Measurements from ENCODE around the gene WNT7B. TPM values are rescaled to one million over a fixed set of nuclear protein-coding genes. Genes with fewer than 3 reads are reported as not detected.

WNT7B gene
- polyA plus RNA-seq, 1 of the 3 experiments (the other 2 are of a cell fraction) = 0.13 TPM

- CTCF ChIA-PET = interaction anchor here (0.9 to 1.3 kb wide), 2 partner anchors 11 to 12 kb away, joined by 4 read pairs; no protein-coding TSS in a partner anchor
- H3K79me2 ChIP-seq (ENCODE audit: insufficient read depth) = no peaks in the 10 kb centered on the region
- WGBS (ENCODE audit: low lambda C conversion rate) = 75% methylated on average over 8 of the region's 14 CpGs
- H3K4me1 ChIP-seq (ENCODE audit: control insufficient read depth in 1 of 2, insufficient read depth in 2 of 2, low read depth in 1 of 2, low read length in 1 of 2) = no peaks in the 10 kb centered on the region
- no peak overlapping the region for H3K27ac ChIP-seq (ENCODE audit: low read depth in 2 of 2, low read length in 1 of 2)
- H3F3A ChIP-seq (replicated peaks; ENCODE audit: insufficient read depth) = peaks cover 8% of the 10 kb centered on the region
- no peak overlapping the region for H3K9ac ChIP-seq
- no peaks in the 10 kb centered on the region for H3K9me2 ChIP-seq
- TF ChIP-seq POLR2AphosphoS5 (IDR thresholded peaks at IDR 0.05; ENCODE audit: low read depth, low read length) = no peak
- TF ChIP-seq SMC3 (IDR thresholded peaks at IDR 0.05; ENCODE audit: low read depth, low read length) = no peak
- TF ChIP-seq USF1 (IDR thresholded peaks at IDR 0.05; ENCODE audit: borderline replicate concordance, low read depth) = no peak
- TF ChIP-seq SIN3A (IDR thresholded peaks at IDR 0.05; ENCODE audit: borderline replicate concordance, low read depth, low read length) = no peak
- TF ChIP-seq REST (IDR thresholded peaks at IDR 0.05; ENCODE audit: low read depth, low read length) = no peak
- no peak for TF ChIP-seq USF2 (IDR thresholded peaks at IDR 0.05; ENCODE audit: borderline replicate concordance, low read depth, low read length)
- no peak for TF ChIP-seq MXI1 (IDR thresholded peaks at IDR 0.05; ENCODE audit: low read depth, low read length)
- TF ChIP-seq TEAD4 (IDR thresholded peaks at IDR 0.05; ENCODE audit: borderline replicate concordance, insufficient read depth) = no peak
- TF ChIP-seq FOSL2 (IDR thresholded peaks at IDR 0.05; ENCODE audit: borderline replicate concordance, low read depth) = no peak
- no peak for TF ChIP-seq NRF1 (IDR thresholded peaks at IDR 0.05; ENCODE audit: low read depth, low read length)
- no peak; the same call in 1 of the 2 replicates for TF ChIP-seq TCF12 (IDR thresholded peaks at IDR 0.05)
- no peak for TF ChIP-seq GABPA (IDR thresholded peaks at IDR 0.05; ENCODE audit: low read depth)
- no peaks in the 10 kb centered on the region for H4K20me1 ChIP-seq (ENCODE audit: insufficient read depth)
- no peaks in the 10 kb centered on the region for H3K27me3 ChIP-seq (ENCODE audit: insufficient read depth)
- no peaks in the 10 kb centered on the region for H3K36me3 ChIP-seq (replicated peaks in 1 of 2; ENCODE audit: control insufficient read depth in 1 of 2, insufficient read depth in 2 of 2, low read length in 1 of 2)
- H3K9me3 ChIP-seq = no peaks in the 10 kb centered on the region
- no peak overlapping the region for H3K4me2 ChIP-seq
- no peak for DNase-seq
- no peak overlapping the region for H2AFZ ChIP-seq (ENCODE audit: low read depth)
- POLR2A ChIA-PET = no interaction called here
- no peak overlapping the region for H3K4me3 ChIP-seq (ENCODE audit: low read depth in 2 of 2, low read length in 1 of 2)
Observed at GRCh38 chr22:46023558-46023981, 46.6 kb upstream of the WNT7B start.
